Type B pancreatic cell (in vitro differentiated cells): ENCODE results near the gene GNAO1. TPM values are rescaled to one million over a fixed set of nuclear protein-coding genes. Genes with fewer than 3 reads are reported as not detected.
A peak's percentile ranks its signal among the peaks of the same experiment; 100 is the strongest.

Experiments
- DNase-seq: peaks from one replicate; pipeline ENCODE4 v3.0.0; 2021; ENCODE audit warnings: mixed read lengths; ENCODE audit not compliant: unreplicated experiment; ENCODE audit errors: extremely low spot score
- H3K27ac Mint-ChIP-seq: 2 replicates; pipeline ENCODE4 v1.8.0; 2021; ENCODE audit warnings: mild to moderate bottlenecking, mixed read lengths
- H3K27me3 Mint-ChIP-seq: 2 replicates; pipeline ENCODE4 v1.8.0; 2021; ENCODE audit warnings: mixed read lengths
- H3K36me3 Mint-ChIP-seq: 2 replicates; pipeline ENCODE4 v1.8.0; 2021; ENCODE audit warnings: mixed read lengths
- H3K4me1 Mint-ChIP-seq: one replicate; pipeline ENCODE4 v1.8.0; 2021; ENCODE audit warnings: mixed read lengths; ENCODE audit not compliant: unreplicated experiment
- H3K4me3 Mint-ChIP-seq: 2 replicates; pipeline ENCODE4 v1.8.0; 2021; ENCODE audit warnings: mild to moderate bottlenecking, mixed read lengths
- H3K9me3 Mint-ChIP-seq: 2 replicates; pipeline ENCODE4 v1.8.0; 2021; ENCODE audit warnings: mixed read lengths
- total RNA-seq: library from RNA; stranded (reverse); gene quantifications from 2 replicates; pipeline ENCODE4 v1.2.1, GENCODE V29; 2021; ENCODE audit warnings: low replicate concordance
- TF ChIP-seq, protein P1 (sequence below): fragments of 200-600 bp; sonication (generic); conservative IDR thresholded peaks from 2 replicates; pipeline ENCODE4 v1.5.0; 2021; ENCODE audit warnings: antibody characterized with exemption, mild to moderate bottlenecking

The GNAO1 gene
- total RNA-seq, 1 donor from 2014 or later, result 13.2 TPM

GRCh38 chr16:56349711-56350161 lies 158.4 kb downstream of the GNAO1 start:
- Mint-ChIP-seq H3K4me3 (no peak overlapping the region), H3K27ac (peak overlapping the region; percentile 54), H3K9me3 (no peaks in the 10 kb centered on the region), H3K27me3 (no peaks in the 10 kb centered on the region), H3K36me3 (no peaks in the 10 kb centered on the region), H3K4me1 (no peaks in the 10 kb centered on the region)
- no peak for DNase-seq
- TF ChIP-seq, protein P1, sequence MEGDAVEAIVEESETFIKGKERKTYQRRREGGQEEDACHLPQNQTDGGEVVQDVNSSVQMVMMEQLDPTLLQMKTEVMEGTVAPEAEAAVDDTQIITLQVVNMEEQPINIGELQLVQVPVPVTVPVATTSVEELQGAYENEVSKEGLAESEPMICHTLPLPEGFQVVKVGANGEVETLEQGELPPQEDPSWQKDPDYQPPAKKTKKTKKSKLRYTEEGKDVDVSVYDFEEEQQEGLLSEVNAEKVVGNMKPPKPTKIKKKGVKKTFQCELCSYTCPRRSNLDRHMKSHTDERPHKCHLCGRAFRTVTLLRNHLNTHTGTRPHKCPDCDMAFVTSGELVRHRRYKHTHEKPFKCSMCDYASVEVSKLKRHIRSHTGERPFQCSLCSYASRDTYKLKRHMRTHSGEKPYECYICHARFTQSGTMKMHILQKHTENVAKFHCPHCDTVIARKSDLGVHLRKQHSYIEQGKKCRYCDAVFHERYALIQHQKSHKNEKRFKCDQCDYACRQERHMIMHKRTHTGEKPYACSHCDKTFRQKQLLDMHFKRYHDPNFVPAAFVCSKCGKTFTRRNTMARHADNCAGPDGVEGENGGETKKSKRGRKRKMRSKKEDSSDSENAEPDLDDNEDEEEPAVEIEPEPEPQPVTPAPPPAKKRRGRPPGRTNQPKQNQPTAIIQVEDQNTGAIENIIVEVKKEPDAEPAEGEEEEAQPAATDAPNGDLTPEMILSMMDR, result no peak

GRCh38 chr16:56350491-56351405 lies 159.5 kb downstream of the GNAO1 start:
- DNase-seq, result no peak

DNA sequence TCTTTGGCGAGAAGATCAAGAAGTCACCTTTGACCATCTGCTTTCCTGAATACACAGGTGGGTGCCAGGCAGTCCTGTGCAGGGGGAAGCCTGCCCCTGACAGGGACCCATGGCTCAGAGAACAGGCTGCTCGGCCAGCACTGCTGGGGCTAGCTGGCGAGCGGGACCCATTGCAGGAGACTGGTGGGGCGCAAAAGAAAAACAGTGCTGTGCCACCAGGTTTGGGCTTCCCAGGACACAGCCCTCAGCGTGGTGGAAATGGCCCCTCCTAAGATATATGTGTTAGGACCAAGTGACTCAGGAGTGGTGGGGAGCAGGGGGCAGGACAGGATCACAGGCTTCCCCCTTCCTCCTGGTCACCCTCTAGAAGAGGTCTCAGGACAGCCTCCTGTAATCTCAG lies 160.2 kb downstream of the GNAO1 start:
- Mint-ChIP-seq H3K27ac (no peak overlapping the region), H3K4me1 (peaks cover 6% of the 10 kb centered on the region), H3K27me3 (no peaks in the 10 kb centered on the region)

More at GRCh38 chr16:56350491-56351405, 159.5 kb downstream of the GNAO1 start:
- no peak overlapping the region for H3K4me3 Mint-ChIP-seq
- H3K27me3 Mint-ChIP-seq, result no peaks in the 10 kb centered on the region
- no peaks in the 10 kb centered on the region for H3K36me3 Mint-ChIP-seq
- no peaks in the 10 kb centered on the region for H3K4me1 Mint-ChIP-seq
- H3K9me3 Mint-ChIP-seq, result no peaks in the 10 kb centered on the region
- H3K27ac Mint-ChIP-seq, result no peak overlapping the region
- TF ChIP-seq, protein P1, result no peak

GRCh38 chr16:56352351-56353053 lies 161.2 kb downstream of the GNAO1 start:
- no peak for DNase-seq
- Mint-ChIP-seq H3K4me3 (no peak overlapping the region), H3K9me3 (no peaks in the 10 kb centered on the region), H3K4me1 (peaks cover 16% of the 10 kb centered on the region), H3K36me3 (no peaks in the 10 kb centered on the region), H3K27ac (no peak overlapping the region), H3K27me3 (no peaks in the 10 kb centered on the region)
- TF ChIP-seq, protein P1, result no peak

More for the DNA sequence above, 160.2 kb downstream of the GNAO1 start:
- Mint-ChIP-seq H3K9me3 (no peaks in the 10 kb centered on the region), H3K4me3 (no peak overlapping the region), H3K36me3 (no peaks in the 10 kb centered on the region)
- DNase-seq, result no peak
- TF ChIP-seq, protein P1, result no peak

DNA sequence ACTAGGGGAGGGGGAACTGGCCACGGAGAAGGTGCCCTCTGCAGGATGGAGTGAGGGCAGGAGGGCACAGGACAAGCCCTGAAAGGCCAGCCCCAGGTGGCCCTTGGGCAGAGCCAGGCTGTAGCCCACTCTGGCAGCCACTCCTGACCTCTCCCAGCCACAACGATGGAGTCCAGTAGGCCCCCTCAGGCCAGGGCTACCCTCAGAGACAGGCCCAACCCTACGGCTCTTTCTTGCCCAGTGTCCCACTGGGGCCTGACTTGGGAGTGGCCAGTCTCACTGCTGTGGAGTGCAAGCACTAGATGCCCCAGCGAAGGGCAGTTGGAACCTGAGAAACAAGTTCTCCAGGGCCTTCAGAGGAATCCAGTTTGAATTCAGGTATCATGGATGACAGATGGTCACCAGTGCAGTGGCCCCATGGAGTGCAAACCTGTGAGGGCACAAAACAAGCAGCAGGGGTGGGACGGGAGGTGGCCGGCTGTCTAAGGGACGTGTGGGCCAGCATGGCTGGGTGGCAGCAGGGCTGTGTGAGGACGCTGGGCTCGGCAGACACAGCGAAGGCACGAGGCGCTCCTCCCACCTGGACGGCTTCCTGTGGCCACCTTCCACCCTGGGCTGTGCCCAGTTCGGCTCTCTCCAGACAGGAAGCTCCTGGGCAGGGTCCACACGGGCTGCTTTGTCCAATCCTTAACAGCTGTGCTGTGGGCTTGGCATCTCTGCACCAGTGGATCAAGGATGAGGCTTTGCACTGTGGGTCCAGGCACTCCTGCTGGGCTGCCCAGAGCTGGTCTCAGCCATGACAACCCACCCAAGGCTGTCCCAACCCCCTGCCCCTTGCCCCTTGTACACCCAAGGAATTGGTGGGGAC lies 162.0 kb downstream of the GNAO1 start:
- Mint-ChIP-seq H3K4me1 (peaks cover 16% of the 10 kb centered on the region), H3K36me3 (no peaks in the 10 kb centered on the region), H3K4me3 (no peak overlapping the region), H3K27me3 (no peaks in the 10 kb centered on the region), H3K9me3 (no peaks in the 10 kb centered on the region), H3K27ac (no peak overlapping the region)
- DNase-seq, result peak; percentile 61
- TF ChIP-seq, protein P1, result no peak
